NCI-H1092 (cell line): ENCODE data around the gene ZNF324B.
"Not testable (repeated sequence)": the region's sequence is repeated elsewhere in the genome, so short reads cannot be mapped to it uniquely, and the experiment has no call there.

Source experiments
- DNase-seq: peaks from one replicate; lab custom pipeline; 2025; lab: John Stamatoyannopoulos, UW

The ZNF324B gene

GRCh38 chr19:58455306-58455705 lies 3.9 kb downstream of the ZNF324B start:
- no peak for DNase-seq

GRCh38 chr19:58456111-58456510 lies 4.7 kb downstream of the ZNF324B start:
- no peak for DNase-seq

- no peak for DNase-seq
Measured at GRCh38 chr19:58460039-58460438, 8.6 kb downstream of the ZNF324B start.

GRCh38 chr19:58466089-58466759 lies 14.8 kb downstream of the ZNF324B start:
- no peak for DNase-seq

GRCh38 chr19:58466760-58467589 lies 15.6 kb downstream of the ZNF324B start, which contains the start of gene ZNF324:
Gene ZNF324 (plus strand): TSS chr19:58467080. CDS start chr19:58469186, 2,106 bp downstream.
- peak; percentile 92 for DNase-seq

- DNase-seq = no peak
Measured at GRCh38 chr19:58468216-58468839, 16.9 kb downstream of the ZNF324B start.

GRCh38 chr19:58469241-58470013 lies 18.0 kb downstream of the ZNF324B start:
- DNase-seq = no peak

- DNase-seq = not testable (repeated sequence)
Measured at GRCh38 chr19:58470837-58471543, 19.6 kb downstream of the ZNF324B start.

- DNase-seq = no peak
Measured at GRCh38 chr19:58471736-58472135, 20.3 kb downstream of the ZNF324B start.

- DNase-seq = no peak
Measured at GRCh38 chr19:58473775-58474174, 22.4 kb downstream of the ZNF324B start.

GRCh38 chr19:58474291-58474996 lies 23.0 kb downstream of the ZNF324B start:
- DNase-seq = no peak

GRCh38 chr19:58474997-58475713 lies 23.7 kb downstream of the ZNF324B start:
- DNase-seq = no peak

GRCh38 chr19:58475714-58476497 lies 24.5 kb downstream of the ZNF324B start, which contains the start of gene ZNF446:
Gene ZNF446 (plus strand): TSS chr19:58476352. CDS start chr19:58477219, 867 bp downstream.
- peak; percentile 84 for DNase-seq

- no peak for DNase-seq
Measured at GRCh38 chr19:58476498-58477015, 25.1 kb downstream of the ZNF324B start.

- no peak for DNase-seq
Measured at GRCh38 chr19:58477130-58477529, 25.7 kb downstream of the ZNF324B start.

- DNase-seq = no peak
Measured at GRCh38 chr19:58477871-58478270, 26.4 kb downstream of the ZNF324B start.

GRCh38 chr19:58479303-58479702 lies 27.9 kb downstream of the ZNF324B start:
- DNase-seq = no peak

- DNase-seq = no peak
Measured at GRCh38 chr19:58479736-58480480, 28.5 kb downstream of the ZNF324B start.
